PFSK-1 (cell line): ENCODE measurements around the gene RNF220.

Experiments
- FOXP2 ChIP-seq: optimal IDR thresholded peaks from 2 replicates; pipeline ENCODE3; 2011; ENCODE audit warnings: borderline replicate concordance, control low read depth, inconsistent platforms; ENCODE audit not compliant: insufficient read depth; ENCODE audit errors: extremely low read length, extremely low read depth
- POLR2AphosphoS5 ChIP-seq: IDR thresholded peaks from 2 replicates; pipeline ENCODE4 v1.6.1; 2012; ENCODE audit warnings: low read depth, mild to moderate bottlenecking, control low read depth, low read length, moderate library complexity
- SIN3A ChIP-seq: IDR thresholded peaks from 2 replicates; pipeline ENCODE4 v1.6.1; 2012; ENCODE audit warnings: mild to moderate bottlenecking, low read length, moderate library complexity, borderline replicate concordance; ENCODE audit not compliant: insufficient read depth
- TAF1 ChIP-seq: IDR thresholded peaks from 2 replicates; pipeline ENCODE4 v1.6.1; 2012; ENCODE audit warnings: low read length, control low read depth, borderline replicate concordance; ENCODE audit not compliant: insufficient read depth
- TF ChIP-seq, protein P1 (sequence below), 2 experiments: IDR thresholded peaks; 2 replicates each; pipeline versions ENCODE4 v1.6.1 to v1.8.0; 2011 to 2012; ENCODE audit warnings: low read depth in 2 of 2, low read length in 2 of 2, control low read depth in 1 of 2, inconsistent platforms in 1 of 2, mild to moderate bottlenecking in 1 of 2, moderate library complexity in 1 of 2; ENCODE audit not compliant: insufficient read depth in 1 of 2

RNF220 gene

GRCh38 chr1:44417351-44418021, 12.4 kb downstream of the RNF220 start:
- TF ChIP-seq TAF1 = no peak
- TF ChIP-seq SIN3A = no peak
- no peak for TF ChIP-seq FOXP2
- no peak for TF ChIP-seq POLR2AphosphoS5
- TF ChIP-seq, protein P1, sequence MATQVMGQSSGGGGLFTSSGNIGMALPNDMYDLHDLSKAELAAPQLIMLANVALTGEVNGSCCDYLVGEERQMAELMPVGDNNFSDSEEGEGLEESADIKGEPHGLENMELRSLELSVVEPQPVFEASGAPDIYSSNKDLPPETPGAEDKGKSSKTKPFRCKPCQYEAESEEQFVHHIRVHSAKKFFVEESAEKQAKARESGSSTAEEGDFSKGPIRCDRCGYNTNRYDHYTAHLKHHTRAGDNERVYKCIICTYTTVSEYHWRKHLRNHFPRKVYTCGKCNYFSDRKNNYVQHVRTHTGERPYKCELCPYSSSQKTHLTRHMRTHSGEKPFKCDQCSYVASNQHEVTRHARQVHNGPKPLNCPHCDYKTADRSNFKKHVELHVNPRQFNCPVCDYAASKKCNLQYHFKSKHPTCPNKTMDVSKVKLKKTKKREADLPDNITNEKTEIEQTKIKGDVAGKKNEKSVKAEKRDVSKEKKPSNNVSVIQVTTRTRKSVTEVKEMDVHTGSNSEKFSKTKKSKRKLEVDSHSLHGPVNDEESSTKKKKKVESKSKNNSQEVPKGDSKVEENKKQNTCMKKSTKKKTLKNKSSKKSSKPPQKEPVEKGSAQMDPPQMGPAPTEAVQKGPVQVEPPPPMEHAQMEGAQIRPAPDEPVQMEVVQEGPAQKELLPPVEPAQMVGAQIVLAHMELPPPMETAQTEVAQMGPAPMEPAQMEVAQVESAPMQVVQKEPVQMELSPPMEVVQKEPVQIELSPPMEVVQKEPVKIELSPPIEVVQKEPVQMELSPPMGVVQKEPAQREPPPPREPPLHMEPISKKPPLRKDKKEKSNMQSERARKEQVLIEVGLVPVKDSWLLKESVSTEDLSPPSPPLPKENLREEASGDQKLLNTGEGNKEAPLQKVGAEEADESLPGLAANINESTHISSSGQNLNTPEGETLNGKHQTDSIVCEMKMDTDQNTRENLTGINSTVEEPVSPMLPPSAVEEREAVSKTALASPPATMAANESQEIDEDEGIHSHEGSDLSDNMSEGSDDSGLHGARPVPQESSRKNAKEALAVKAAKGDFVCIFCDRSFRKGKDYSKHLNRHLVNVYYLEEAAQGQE (IDR thresholded peaks at IDR 0.05; ENCODE audit: insufficient read depth in 1 of 2, low read depth in 2 of 2, low read length in 2 of 2) = no peak

DNA sequence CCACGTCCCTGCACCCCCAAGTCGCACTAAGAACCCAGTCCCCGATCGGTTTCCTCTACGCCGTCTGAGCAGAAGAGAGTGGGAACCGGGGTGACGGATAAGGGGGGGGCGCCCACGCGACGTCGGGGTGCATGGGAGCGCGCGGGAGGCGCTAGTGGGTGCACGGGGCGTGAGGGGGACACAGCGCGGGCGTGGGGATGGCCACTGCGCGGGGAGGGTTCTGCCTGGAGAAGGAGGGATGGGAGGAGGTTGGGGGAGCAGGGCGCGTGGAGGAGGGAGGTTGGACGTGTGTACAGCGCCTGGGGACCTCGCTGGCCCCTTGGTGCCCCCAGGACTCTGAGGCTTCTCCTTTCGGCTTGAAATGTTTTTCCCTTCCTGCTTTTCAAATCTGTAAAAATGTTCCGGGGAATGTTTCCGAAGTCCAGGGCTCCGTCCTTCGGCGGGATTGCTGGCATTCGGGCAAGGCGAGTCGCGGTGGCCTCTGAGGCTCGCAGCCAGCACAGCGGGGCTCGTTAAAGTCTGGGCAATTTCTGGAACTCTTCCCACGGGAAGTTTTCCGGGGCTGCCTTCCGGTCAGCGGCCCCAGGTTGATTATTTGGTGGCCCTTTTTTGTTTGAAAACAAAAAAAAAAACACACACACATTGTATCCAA, 13.1 kb downstream of the RNF220 start:
- no peak for TF ChIP-seq POLR2AphosphoS5
- TF ChIP-seq, protein P1 (IDR thresholded peaks at IDR 0.05; ENCODE audit: insufficient read depth in 1 of 2, low read depth in 2 of 2, low read length in 2 of 2) = no peak

- TF ChIP-seq POLR2AphosphoS5 = no peak
- TF ChIP-seq, protein P1 (IDR thresholded peaks at IDR 0.05; ENCODE audit: insufficient read depth in 1 of 2, low read depth in 2 of 2, low read length in 2 of 2) = no peak
- no peak for TF ChIP-seq SIN3A
- no peak for TF ChIP-seq TAF1
- no peak for TF ChIP-seq FOXP2
Observed at GRCh38 chr1:44419901-44420300, 14.8 kb downstream of the RNF220 start.

GRCh38 chr1:44420535-44420934, 15.5 kb downstream of the RNF220 start:
- TF ChIP-seq TAF1 (no peak), POLR2AphosphoS5 (no peak), FOXP2 (no peak), SIN3A (no peak)
- TF ChIP-seq, protein P1 (IDR thresholded peaks at IDR 0.05; ENCODE audit: insufficient read depth in 1 of 2, low read depth in 2 of 2, low read length in 2 of 2) = no peak
